BLaER1 treated with 17β-estradiol and CSF1 and Interleukin-3, amounts not matched to agents 10 nM and 100 nM (cell line): ENCODE measurements around the gene SPDYC.

Source experiments
- H3K27ac ChIP-seq, 11 experiments: shearing (Covaris generic); formaldehyde crosslinking; 2 replicates each; pipeline ENCODE4 v1.8.1; 2022
- H3K27me3 ChIP-seq, 11 experiments: shearing (Covaris generic); formaldehyde crosslinking; 2 replicates each; pipeline ENCODE4 v1.8.1; 2022
- H3K36me3 ChIP-seq, 11 experiments: shearing (Covaris generic); formaldehyde crosslinking; 2 replicates each; pipeline ENCODE4 v1.8.1; 2022
- H3K4me1 ChIP-seq, 10 experiments: shearing (Covaris generic); formaldehyde crosslinking; 2 replicates each; pipeline ENCODE4 v1.8.1; 2022
- H3K4me2 ChIP-seq, 11 experiments: shearing (Covaris generic); formaldehyde crosslinking; 2 replicates each; pipeline ENCODE4 v1.8.1; 2022
- H3K4me3 ChIP-seq, 10 experiments: shearing (Covaris generic); formaldehyde crosslinking; 2 replicates each; pipeline ENCODE4 v1.8.1; 2022
- H3K9ac ChIP-seq, 11 experiments: shearing (Covaris generic); formaldehyde crosslinking; 2 replicates each; pipeline ENCODE4 v1.8.1; 2022
- H3K9me3 ChIP-seq, 11 experiments: shearing (Covaris generic); formaldehyde crosslinking; replicated peaks in 1 of 11; 2 replicates each; pipeline ENCODE4 v1.8.1; 2022
- H4K20me1 ChIP-seq, 11 experiments: shearing (Covaris generic); formaldehyde crosslinking; 2 replicates each; pipeline ENCODE4 v1.8.1; 2022
- Cebpa-rat ChIP-seq, 11 experiments: shearing (Covaris generic); IDR thresholded peaks; 2 replicates each; pipeline ENCODE4 v1.8.1; 2022

SPDYC gene

DNA sequence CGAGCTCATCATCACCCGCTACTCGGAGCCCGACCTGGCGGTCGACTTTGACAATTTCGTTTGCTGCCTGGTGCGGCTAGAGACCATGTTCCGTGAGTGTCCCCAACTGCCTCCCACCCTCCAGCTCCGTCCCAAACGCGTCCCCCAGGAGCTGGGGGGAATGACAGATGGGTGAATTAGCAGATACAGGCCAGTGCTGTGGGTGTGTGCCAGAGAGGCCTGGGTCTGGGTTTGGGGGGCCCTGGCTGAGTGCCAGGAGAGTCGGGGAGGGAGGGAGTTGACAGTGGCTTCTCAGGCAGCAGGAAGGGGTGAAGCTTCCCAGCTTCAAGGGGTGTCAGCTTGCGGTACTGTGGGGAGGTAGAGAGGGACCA lies 40.3 kb downstream of the SPDYC start:
- Histone ChIP-seq H3K4me2 (no peak overlapping the region), H3K4me1 (peaks cover 44 to 72% (median 56%) of the 10 kb centered on the region in 10 experiments), H4K20me1 (peaks cover 0 to 70% (median 0%) of the 10 kb centered on the region in 11 experiments; a peak in 6 of 22 replicates), H3K4me3 (no peak overlapping the region), H3K9me3 (no peaks in the 10 kb centered on the region), H3K27me3 (no peaks in the 10 kb centered on the region), H3K36me3 (peaks cover 61 to 75% (median 66%) of the 10 kb centered on the region in 11 experiments), H3K9ac (0 out of 22 replicates have a peak overlapping the region, but pooled peaks of 2 of the 11 experiments have one; percentile 6 to 15), H3K27ac (0 out of 22 replicates have a peak overlapping the region, but pooled peaks of 1 of the 11 experiments have one; percentile 3)
- no peak for TF ChIP-seq Cebpa-rat (IDR thresholded peaks at IDR 0.05)

DNA sequence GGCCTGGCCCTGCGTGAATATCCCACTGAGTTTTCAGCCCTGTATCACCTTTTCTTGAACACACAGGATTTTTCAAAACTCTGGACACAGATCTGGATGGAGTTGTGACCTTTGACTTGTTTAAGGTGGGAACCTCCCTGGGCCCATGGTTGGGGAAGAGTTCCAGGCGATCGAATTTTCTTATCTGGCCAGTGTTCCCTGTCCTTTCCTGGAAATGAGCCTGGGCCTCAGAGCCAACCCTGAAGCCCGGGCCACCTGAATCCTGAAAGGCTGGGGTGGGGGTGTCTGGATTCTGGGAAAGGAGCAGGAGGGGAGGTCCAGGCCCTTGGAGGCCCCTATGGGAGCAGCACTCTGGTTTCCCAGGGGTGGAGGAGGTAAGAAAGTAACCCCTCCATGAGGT lies 40.7 kb downstream of the SPDYC start:
- Histone ChIP-seq H3K27me3 (no peaks in the 10 kb centered on the region), H4K20me1 (peaks cover 0 to 66% (median 0%) of the 10 kb centered on the region in 11 experiments; a peak in 6 of 22 replicates), H3K9ac (0 out of 22 replicates have a peak overlapping the region, but pooled peaks of 2 of the 11 experiments have one; percentile 5 to 15), H3K36me3 (peaks cover 57 to 71% (median 62%) of the 10 kb centered on the region in 11 experiments), H3K4me2 (no peak overlapping the region), H3K4me1 (peaks cover 44 to 72% (median 57%) of the 10 kb centered on the region in 10 experiments), H3K27ac (0 out of 22 replicates have a peak overlapping the region, but pooled peaks of 1 of the 11 experiments have one; percentile 3), H3K9me3 (no peaks in the 10 kb centered on the region), H3K4me3 (no peak overlapping the region)
- no peak for TF ChIP-seq Cebpa-rat (IDR thresholded peaks at IDR 0.05)

DNA sequence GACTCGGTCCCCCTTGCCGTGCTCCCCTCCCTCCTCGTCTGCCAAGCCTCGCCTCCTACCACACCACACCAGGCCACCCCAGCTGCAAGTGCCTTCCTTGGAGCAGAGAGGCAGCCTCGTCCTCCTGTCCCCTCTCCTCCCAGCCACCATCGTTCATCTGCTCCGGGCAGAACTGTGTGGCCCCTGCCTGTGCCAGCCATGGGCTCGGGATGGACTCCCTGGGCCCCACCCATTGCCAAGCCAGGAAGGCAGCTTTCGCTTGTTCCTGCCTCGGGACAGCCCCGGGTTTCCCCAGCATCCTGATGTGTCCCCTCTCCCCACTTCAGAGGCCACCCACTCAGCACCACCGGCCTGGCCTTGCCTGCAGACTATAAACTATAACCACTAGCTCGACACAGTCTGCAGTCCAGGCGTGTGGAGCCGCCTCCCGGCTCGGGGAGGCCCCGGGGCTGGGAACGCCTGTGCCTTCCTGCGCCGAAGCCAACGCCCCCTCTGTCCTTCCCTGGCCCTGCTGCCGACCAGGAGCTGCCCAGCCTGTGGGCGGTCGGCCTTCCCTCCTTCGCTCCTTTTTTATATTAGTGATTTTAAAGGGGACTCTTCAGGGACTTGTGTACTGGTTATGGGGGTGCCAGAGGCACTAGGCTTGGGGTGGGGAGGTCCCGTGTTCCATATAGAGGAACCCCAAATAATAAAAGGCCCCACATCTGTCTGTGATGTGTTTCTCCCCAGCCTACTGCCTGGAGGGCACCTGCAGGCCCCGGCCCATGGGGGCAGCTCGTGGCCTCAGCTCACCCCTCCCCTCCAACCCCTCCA lies 41.5 kb downstream of the SPDYC start:
- Histone ChIP-seq H3K27me3 (no peaks in the 10 kb centered on the region), H3K9me3 (no peaks in the 10 kb centered on the region), H3K4me1 (peaks cover 44 to 72% (median 57%) of the 10 kb centered on the region in 10 experiments), H4K20me1 (peaks cover 0 to 58% (median 0%) of the 10 kb centered on the region in 11 experiments; a peak in 6 of 22 replicates), H3K36me3 (peaks cover 49 to 64% (median 54%) of the 10 kb centered on the region in 11 experiments), H3K27ac (peak overlapping the region in 1 of 11 experiments; percentile 29; a peak in 2 of 22 replicates), H3K4me3 (no peak overlapping the region), H3K9ac (peak overlapping the region in 1 of 11 experiments; percentile 5; a peak in 1 of 22 replicates), H3K4me2 (peak overlapping the region in 9 of 11 experiments; percentile 72 to 94 (median 89); a peak in 14 of 22 replicates)
- TF ChIP-seq Cebpa-rat (IDR thresholded peaks at IDR 0.05) = no peak

DNA sequence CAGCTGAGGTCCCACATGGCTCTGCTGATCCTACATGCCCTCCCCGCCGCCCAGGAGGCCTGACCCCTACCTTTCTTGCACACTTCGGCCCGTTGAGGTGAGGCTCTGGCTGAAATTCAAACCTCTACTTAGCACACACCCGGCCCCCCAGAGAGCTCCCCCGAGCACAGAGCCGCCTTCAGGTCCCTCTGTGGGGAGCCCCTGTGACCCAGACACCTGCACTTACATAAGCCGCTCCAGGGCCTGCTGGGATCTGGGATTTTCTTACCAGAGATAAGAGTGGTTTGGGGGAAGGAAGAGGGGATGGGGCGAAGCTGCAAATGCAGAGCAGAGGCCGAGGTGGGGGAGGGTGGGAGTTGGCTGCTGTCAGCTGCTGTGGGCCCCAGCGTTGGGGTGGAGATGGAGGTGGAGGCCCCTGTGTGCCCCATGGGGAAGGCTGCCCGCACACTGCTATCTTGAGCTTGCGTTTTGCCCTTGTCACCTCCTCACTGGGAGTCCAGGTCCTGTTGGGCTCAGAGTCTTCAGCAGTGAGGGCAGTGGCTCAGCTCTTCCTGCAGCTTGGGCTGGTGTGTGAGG lies 42.3 kb downstream of the SPDYC start:
- H3K4me2 ChIP-seq = peak overlapping the region; percentile 72 to 94 (median 87); a peak in 19 of 22 replicates
- peak overlapping the region in 1 of 11 experiments; percentile 12; a peak in 3 of 22 replicates for H3K27ac ChIP-seq
- no peak overlapping the region for H3K4me3 ChIP-seq
- H3K36me3 ChIP-seq = peaks cover 41 to 55% (median 46%) of the 10 kb centered on the region in 11 experiments
- peaks cover 0 to 55% (median 0%) of the 10 kb centered on the region in 11 experiments; a peak in 6 of 22 replicates for H4K20me1 ChIP-seq
- no peaks in the 10 kb centered on the region for H3K27me3 ChIP-seq
- H3K9ac ChIP-seq = peak overlapping the region in 2 of 11 experiments; percentile 28 to 31; a peak in 2 of 22 replicates
- H3K9me3 ChIP-seq = no peaks in the 10 kb centered on the region
- H3K4me1 ChIP-seq = peaks cover 44 to 72% (median 56%) of the 10 kb centered on the region in 10 experiments
- TF ChIP-seq Cebpa-rat (IDR thresholded peaks at IDR 0.05) = no peak

DNA sequence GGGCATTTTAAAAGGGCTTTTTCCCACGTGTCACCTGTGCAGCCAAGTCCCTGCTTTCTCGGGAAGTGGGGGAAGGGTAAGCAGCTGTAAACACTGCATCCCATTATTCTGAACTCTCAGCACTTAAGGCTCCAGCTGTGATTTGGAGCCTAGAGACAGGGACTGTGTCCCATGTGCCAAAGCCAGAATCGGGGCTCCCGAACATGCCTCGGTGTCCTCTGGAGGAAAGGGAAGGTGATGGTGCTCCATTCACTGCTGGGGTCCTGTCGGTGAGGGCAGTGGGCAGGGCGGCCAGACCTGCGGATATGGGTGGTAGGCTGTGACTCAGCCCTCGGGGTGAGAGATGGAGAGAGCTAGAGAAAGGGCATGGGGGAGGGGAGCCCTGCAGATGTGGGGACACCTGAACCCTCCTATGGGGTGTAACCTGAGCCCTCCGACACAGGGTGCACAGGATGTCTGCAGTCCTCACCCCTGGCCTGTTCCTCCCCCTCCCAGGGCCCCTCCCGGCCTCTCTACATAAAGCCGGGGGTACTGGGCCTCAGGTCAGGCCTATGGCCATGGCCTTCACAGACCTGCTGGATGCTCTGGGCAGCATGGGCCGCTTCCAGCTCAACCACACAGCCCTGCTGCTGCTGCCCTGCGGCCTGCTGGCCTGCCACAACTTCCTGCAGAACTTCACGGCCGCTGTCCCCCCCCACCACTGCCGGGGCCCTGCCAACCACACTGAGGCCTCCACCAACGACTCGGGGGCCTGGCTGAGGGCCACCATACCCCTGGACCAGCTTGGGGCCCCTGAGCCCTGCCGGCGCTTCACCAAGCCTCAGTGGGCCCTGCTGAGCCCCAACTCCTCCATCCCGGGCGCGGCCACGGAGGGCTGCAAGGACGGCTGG lies 43.5 kb downstream of the SPDYC start:
- Histone ChIP-seq H4K20me1 (peaks cover 0 to 52% (median 0%) of the 10 kb centered on the region in 11 experiments; a peak in 6 of 22 replicates), H3K9me3 (no peaks in the 10 kb centered on the region), H3K4me3 (peak overlapping the region in 3 of 10 experiments; percentile 15 to 40 (median 22); a peak in 4 of 20 replicates), H3K36me3 (peaks cover 30 to 44% (median 35%) of the 10 kb centered on the region in 11 experiments), H3K4me2 (peak overlapping the region; percentile 72 to 94 (median 87)), H3K9ac (peak overlapping the region in 9 of 11 experiments; percentile 10 to 56 (median 55); a peak in 16 of 22 replicates), H3K27ac (peak overlapping the region in 8 of 11 experiments; percentile 3 to 55 (median 39); a peak in 11 of 22 replicates), H3K27me3 (no peaks in the 10 kb centered on the region), H3K4me1 (peaks cover 34 to 64% (median 52%) of the 10 kb centered on the region in 10 experiments)
- no peak for TF ChIP-seq Cebpa-rat (IDR thresholded peaks at IDR 0.05)

DNA sequence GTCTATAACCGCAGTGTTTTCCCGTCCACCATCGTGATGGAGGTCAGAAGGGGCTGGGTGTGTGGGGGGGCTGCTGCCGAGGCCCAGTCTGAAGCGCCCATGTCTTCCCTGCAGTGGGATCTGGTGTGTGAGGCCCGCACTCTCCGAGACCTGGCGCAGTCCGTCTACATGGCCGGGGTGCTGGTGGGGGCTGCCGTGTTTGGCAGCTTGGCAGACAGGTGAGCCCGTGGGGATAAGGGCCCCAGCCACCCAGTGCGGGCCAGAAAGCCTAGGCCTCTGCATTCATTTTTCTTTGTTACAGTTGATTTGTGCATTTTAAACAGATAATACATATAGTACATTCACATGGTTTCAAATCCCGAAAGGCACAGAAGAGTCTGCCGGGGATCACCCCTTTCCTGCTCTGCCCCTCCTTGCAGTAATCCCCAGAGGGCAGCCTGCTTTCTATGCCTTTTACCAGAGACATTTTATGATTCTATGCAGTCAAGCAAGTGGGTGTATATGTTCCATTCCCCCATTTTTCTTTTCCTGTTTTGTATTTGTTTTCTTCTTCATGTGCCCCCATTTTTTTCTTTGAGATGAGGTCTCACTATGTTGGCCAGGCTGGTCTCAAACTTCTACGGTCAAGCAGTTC lies 44.3 kb downstream of the SPDYC start:
- no peak for TF ChIP-seq Cebpa-rat (IDR thresholded peaks at IDR 0.05)
- Histone ChIP-seq H3K4me2 (peak overlapping the region; percentile 72 to 94 (median 87)), H3K36me3 (peaks cover 27 to 38% (median 29%) of the 10 kb centered on the region in 11 experiments), H3K9me3 (no peaks in the 10 kb centered on the region), H3K9ac (peak overlapping the region in 9 of 11 experiments; percentile 10 to 56 (median 55); a peak in 16 of 22 replicates), H3K4me3 (peak overlapping the region in 3 of 10 experiments; percentile 15 to 40 (median 22); a peak in 4 of 20 replicates), H3K4me1 (peaks cover 27 to 56% (median 44%) of the 10 kb centered on the region in 10 experiments), H3K27ac (peak overlapping the region in 8 of 11 experiments; percentile 3 to 55 (median 39); a peak in 9 of 22 replicates), H3K27me3 (no peaks in the 10 kb centered on the region), H4K20me1 (peaks cover 0 to 45% (median 0%) of the 10 kb centered on the region in 11 experiments; a peak in 5 of 22 replicates)

DNA sequence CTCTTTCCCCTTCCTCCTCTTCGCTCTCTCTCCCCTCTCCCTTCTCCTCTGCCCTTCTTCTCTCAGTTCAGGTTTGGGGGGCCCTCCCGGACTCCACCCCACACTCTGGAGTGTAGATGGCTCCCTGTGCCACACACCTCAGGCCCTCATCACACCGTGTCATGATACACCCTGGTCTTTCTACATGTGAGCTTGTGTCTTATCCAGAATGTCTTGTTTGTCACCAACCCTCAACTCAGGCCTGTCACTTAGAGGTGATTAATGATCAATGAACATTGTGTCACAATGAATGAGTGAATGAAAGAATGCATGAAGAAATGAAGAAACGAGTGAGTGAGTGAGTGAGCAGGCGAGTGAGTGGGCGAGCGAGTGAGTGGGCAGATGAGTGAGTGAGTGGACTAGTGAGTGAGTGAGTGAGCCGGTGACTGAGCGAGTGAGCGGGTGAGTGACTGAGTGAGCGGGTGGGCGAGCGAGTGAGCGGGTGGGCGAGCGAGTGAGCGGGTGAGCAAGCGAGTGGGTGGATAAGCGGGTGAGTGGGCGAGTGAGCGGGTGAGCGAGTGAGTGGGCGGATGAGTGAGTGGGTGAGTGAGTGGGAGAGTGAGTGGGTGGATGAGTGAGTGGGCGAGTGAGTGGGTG lies 45.5 kb downstream of the SPDYC start:
- no peak overlapping the region for H3K27ac ChIP-seq
- no peak overlapping the region for H3K9ac ChIP-seq

More for the DNA sequence above, 45.5 kb downstream of the SPDYC start:
- peaks cover 15 to 26% (median 17%) of the 10 kb centered on the region in 11 experiments for H3K36me3 ChIP-seq
- H4K20me1 ChIP-seq = peaks cover 0 to 37% (median 0%) of the 10 kb centered on the region in 11 experiments; a peak in 5 of 22 replicates
- no peaks in the 10 kb centered on the region for H3K27me3 ChIP-seq
- peak overlapping the region in 3 of 11 experiments; percentile 7 to 91 (median 89); a peak in 1 of 22 replicates for H3K4me2 ChIP-seq
- H3K4me3 ChIP-seq = no peak overlapping the region
- no peaks in the 10 kb centered on the region for H3K9me3 ChIP-seq
- peaks cover 27 to 45% (median 38%) of the 10 kb centered on the region in 10 experiments for H3K4me1 ChIP-seq
- no peak for TF ChIP-seq Cebpa-rat (IDR thresholded peaks at IDR 0.05)
